ENCODE data around the gene SYNJ2. TPM values are rescaled to one million over a fixed set of nuclear protein-coding genes. Genes with fewer than 3 reads are reported as not detected.

Gene SYNJ2
- total and polyA plus RNA-seq, 9 donors, result 3.6 to 18.7 (median 9.8) TPM

DNA sequence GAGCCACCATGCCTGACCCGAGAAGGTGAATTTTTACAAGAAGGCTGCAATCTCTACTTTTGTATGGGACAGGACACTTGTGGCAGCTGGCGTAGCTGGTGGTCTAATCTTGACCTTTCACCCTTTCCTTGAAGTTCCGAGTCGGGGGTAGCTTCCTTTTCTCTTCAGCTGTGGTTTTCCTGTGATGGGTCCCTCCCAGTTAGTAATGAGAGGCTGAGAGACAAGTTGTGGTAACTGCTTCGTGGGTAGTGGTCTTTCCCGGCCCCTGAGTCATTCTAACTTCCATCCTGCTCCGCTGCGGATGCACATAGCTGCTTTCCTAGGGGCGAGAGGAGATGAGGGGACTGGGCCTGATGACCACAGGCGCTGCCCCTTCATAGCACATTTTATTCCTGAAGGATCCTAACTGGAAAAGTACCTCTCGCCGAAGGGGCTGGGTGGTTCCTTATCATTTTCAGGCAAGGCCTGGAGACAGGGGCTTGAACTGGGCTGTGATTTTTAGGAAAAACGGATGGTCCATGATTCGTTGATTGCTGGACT lies 3.1 kb downstream of the SYNJ2 start:
- Histone ChIP-seq H3K4me1 (ENCODE audit: insufficient read depth) (peaks cover 4% of the 10 kb centered on the region), H3K9me3 (no peaks in the 10 kb centered on the region), H3K36me3 (no peaks in the 10 kb centered on the region), H3K27me3 (no peaks in the 10 kb centered on the region), H3K27ac (no peak overlapping the region), H3K4me3 (no peak overlapping the region)
- no peak for DNase-seq
- intact Hi-C loops (cut with DNase I), result loop anchor here in 3 of 4 donors (5.0 to 10.0 kb wide), 3 partner anchors 80 to 90 kb away; no protein-coding TSS in a partner anchor
- no peak for TF ChIP-seq POLR2A (IDR thresholded peaks at IDR 0.05)
- 86% methylated on average over 14 of the region's 14 CpGs for WGBS, 3 donors

DNA sequence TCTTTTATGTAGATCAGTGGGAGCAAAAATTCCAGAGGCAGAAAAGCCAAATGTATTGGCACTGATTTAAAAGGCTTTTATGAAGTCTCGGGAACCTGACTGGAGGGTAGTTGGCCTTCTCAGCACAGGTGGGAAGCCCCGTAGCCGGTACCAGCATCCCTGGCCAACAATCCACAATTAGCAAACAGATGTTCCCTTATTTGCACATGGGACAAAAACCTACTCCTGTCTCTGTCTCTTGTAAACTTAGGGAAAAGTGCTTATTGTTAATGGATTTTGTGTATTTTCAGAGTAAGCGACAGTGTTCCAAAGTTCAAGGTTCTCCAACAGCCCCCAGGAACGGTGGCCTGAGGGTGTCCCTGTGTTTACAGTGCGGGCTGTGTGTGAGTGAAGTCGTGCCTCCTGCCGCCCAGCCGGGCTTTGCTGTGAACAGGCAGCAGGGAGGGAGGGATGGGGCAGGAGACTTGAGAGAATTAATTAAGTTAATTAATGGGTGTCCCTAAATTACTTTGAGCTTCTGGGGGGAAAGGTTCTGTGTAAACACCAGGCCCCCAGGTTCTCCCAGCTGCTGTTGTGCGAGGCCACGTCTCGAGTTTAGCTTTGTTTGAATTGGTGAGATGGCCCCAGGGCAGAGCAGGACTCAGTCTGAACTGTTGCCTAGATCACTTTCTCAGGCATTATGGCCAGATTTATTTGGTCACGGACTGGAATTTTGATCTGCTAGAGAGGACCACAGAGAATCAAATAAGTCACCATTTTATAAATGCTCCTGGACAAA lies 3.9 kb downstream of the SYNJ2 start:
- Histone ChIP-seq H3K27ac (no peak overlapping the region), H3K9me3 (no peaks in the 10 kb centered on the region), H3K4me3 (no peak overlapping the region), H3K4me1 (ENCODE audit: insufficient read depth) (peaks cover 11% of the 10 kb centered on the region), H3K36me3 (no peaks in the 10 kb centered on the region), H3K27me3 (no peaks in the 10 kb centered on the region)
- intact Hi-C loops (cut with DNase I), result loop anchor here in 2 of 4 donors (10.0 kb wide), 2 partner anchors 79 to 89 kb away; no protein-coding TSS in a partner anchor
- no peak for TF ChIP-seq CTCF (IDR thresholded peaks at IDR 0.05)
- no peak for TF ChIP-seq POLR2A (IDR thresholded peaks at IDR 0.05)
- TF ChIP-seq EP300 (IDR thresholded peaks at IDR 0.05), result no peak
- DNase-seq, result no peak
- 64 to 70% (median 66%) methylated on average over 13 of the region's 13 CpGs for WGBS, 3 donors

DNA sequence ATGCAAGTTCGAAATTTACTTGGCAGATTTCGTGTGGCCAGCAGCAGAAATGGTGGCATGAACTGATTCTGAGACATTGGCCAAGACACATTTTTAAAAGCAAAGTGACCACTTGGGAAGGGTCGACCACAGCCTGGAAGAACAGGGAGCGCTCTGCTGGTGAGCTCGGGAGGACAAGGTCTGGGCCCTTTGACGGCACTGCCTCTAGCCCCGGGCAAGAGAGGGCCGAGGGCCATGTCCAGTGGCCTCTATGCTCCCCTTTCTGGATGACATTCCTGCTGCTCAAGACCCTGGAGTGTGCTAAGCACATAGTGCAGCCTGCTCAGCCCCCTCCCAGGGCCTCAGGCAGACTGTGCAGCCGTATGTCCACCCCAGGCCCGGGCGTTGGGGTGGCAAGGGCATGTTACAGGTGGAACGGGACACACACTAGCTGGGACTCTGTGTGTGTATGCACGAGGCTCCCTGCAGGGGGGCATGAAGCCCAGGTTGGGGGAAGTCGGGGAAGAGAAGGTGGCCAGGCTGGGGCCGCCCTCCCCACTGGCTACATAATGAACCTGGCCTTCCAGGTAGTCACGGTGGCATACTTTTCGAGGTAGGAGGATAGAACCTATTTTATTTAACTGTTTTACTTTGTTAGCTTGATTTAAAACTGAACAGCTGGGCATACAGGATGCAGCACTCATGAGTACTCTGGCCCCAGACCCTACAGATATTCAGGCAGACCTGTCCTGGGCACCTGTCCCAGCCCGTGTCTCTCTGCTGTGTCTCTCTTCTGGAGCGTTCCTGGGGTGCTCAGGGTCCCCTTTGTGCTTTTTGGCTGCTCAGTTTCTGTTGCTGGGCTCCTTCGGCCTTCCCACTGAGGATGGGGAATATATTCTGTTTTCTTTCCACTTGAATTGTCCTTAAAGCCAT lies 6.4 kb downstream of the SYNJ2 start:
- intact Hi-C loops (cut with DNase I), result loop anchor here in 2 of 4 donors (10.0 kb wide), 2 partner anchors 77 to 87 kb away; no protein-coding TSS in a partner anchor
- peaks cover 11% of the 10 kb centered on the region for H3K4me1 ChIP-seq (ENCODE audit: insufficient read depth)
- 92 to 96% (median 94%) methylated on average over 20 of the region's 20 CpGs for WGBS, 3 donors
- DNase-seq, result no peak
- TF ChIP-seq CTCF (IDR thresholded peaks at IDR 0.05) (no peak), EP300 (IDR thresholded peaks at IDR 0.05) (no peak), POLR2A (IDR thresholded peaks at IDR 0.05) (no peak)
- H3K27me3 ChIP-seq, result no peaks in the 10 kb centered on the region
- no peak overlapping the region for H3K27ac ChIP-seq
- H3K4me3 ChIP-seq, result no peak overlapping the region
- H3K9me3 ChIP-seq, result no peaks in the 10 kb centered on the region
- no peaks in the 10 kb centered on the region for H3K36me3 ChIP-seq

- Histone ChIP-seq H3K27ac (no peak overlapping the region), H3K9me3 (no peaks in the 10 kb centered on the region), H3K4me3 (no peak overlapping the region), H3K27me3 (no peaks in the 10 kb centered on the region), H3K36me3 (no peaks in the 10 kb centered on the region), H3K4me1 (ENCODE audit: insufficient read depth) (peaks cover 11% of the 10 kb centered on the region)
- intact Hi-C loops (cut with DNase I), result loop anchor here in 2 of 4 donors (10.0 kb wide), 2 partner anchors 76 to 86 kb away; no protein-coding TSS in a partner anchor
- TF ChIP-seq EP300 (IDR thresholded peaks at IDR 0.05), result no peak
- TF ChIP-seq CTCF (IDR thresholded peaks at IDR 0.05), result no peak
- TF ChIP-seq POLR2A (IDR thresholded peaks at IDR 0.05), result no peak
- no peak for DNase-seq
- WGBS, 3 donors, result 86 to 95% (median 89%) methylated on average over 8 of the region's 8 CpGs
Observed at GRCh38 chr6:157988700-157989063, 7.0 kb downstream of the SYNJ2 start.
